Liver (tissue), 9 donors: ENCODE data around the gene CRACDL. TPM values are rescaled to one million over a fixed set of nuclear protein-coding genes. Genes with fewer than 3 reads are reported as not detected.

Source experiments
- DNase-seq: peaks from one replicate; pipeline ENCODE4 v3.0.0-alpha.2; 2017; ENCODE audit warnings: low spot score
- H3K27ac ChIP-seq, 2 donors: one replicate each; pipeline ENCODE4 v1.7.0; 2013; ENCODE audit warnings: inconsistent platforms in 2 of 2, low read length in 2 of 2, control low read depth in 1 of 2, low read depth in 1 of 2, mild to moderate bottlenecking in 1 of 2
- H3K27me3 ChIP-seq, 4 donors: one replicate each; pipeline versions ENCODE4 v1.6.1 to v1.7.0; 2013; ENCODE audit warnings: low read length in 3 of 4, inconsistent platforms in 1 of 4, mild to moderate bottlenecking in 1 of 4, moderate library complexity in 1 of 4; ENCODE audit not compliant: control insufficient read depth in 4 of 4, insufficient read depth in 4 of 4
- H3K36me3 ChIP-seq, 4 donors: one replicate each; pipeline versions ENCODE4 v1.6.1 to v1.7.0; 2013; ENCODE audit warnings: low read length in 3 of 4, mild to moderate bottlenecking in 3 of 4, low read depth in 1 of 4, moderate library complexity in 1 of 4; ENCODE audit not compliant: control insufficient read depth in 4 of 4, insufficient read depth in 3 of 4
- H3K4me1 ChIP-seq, 4 donors: one replicate each; pipeline versions ENCODE4 v1.6.1 to v1.7.0; 2013; ENCODE audit warnings: low read length in 3 of 4, mild to moderate bottlenecking in 3 of 4, moderate library complexity in 1 of 4; ENCODE audit not compliant: control insufficient read depth in 4 of 4, insufficient read depth in 4 of 4
- H3K4me3 ChIP-seq, 3 donors: one replicate each; pipeline versions ENCODE4 v1.6.1 to v1.7.0; 2013; ENCODE audit warnings: low read length in 3 of 3, control low read depth in 1 of 3, low read depth in 1 of 3, mild to moderate bottlenecking in 1 of 3
- H3K9ac ChIP-seq, 2 donors: one replicate each; pipeline ENCODE4 v1.7.0; 2013; ENCODE audit warnings: low read length in 2 of 2, mild to moderate bottlenecking in 2 of 2, moderate library complexity in 2 of 2, control low read depth in 1 of 2, low read depth in 1 of 2
- H3K9me3 ChIP-seq, 4 donors: one replicate each; pipeline versions ENCODE4 v1.6.1 to v1.7.0; 2013; ENCODE audit warnings: low read length in 3 of 4; ENCODE audit not compliant: control insufficient read depth in 4 of 4
- EGR1 ChIP-seq, 2 donors: IDR thresholded peaks; 2 replicates each; pipeline ENCODE4 v1.6.1; 2016 to 2018; ENCODE audit warnings: antibody characterized with exemption in 2 of 2, low read depth in 2 of 2
- FOXA1 ChIP-seq: IDR thresholded peaks from 2 replicates; pipeline ENCODE4 v1.6.1; 2016; ENCODE audit warnings: antibody characterized with exemption
- HNF4A ChIP-seq, 2 donors: conservative IDR thresholded peaks; 2 replicates each; pipeline ENCODE4 v1.6.1; 2016; ENCODE audit warnings: antibody characterized with exemption in 2 of 2, mild to moderate bottlenecking in 2 of 2
- HNF4G ChIP-seq: IDR thresholded peaks from 2 replicates; pipeline ENCODE4 v1.6.1; 2016; ENCODE audit warnings: antibody characterized with exemption
- JUND ChIP-seq, 2 donors: IDR thresholded peaks; 2 replicates each; pipeline ENCODE4 v1.6.1; 2016; ENCODE audit warnings: antibody characterized with exemption in 2 of 2
- MAX ChIP-seq: IDR thresholded peaks from 2 replicates; pipeline ENCODE4 v1.6.1; 2016; ENCODE audit warnings: antibody characterized with exemption
- NR2F2 ChIP-seq: IDR thresholded peaks from 2 replicates; pipeline ENCODE4 v1.6.1; 2016; ENCODE audit warnings: antibody characterized with exemption
- RAD21 ChIP-seq, 2 donors: IDR thresholded peaks; 2 replicates each; pipeline ENCODE4 v1.6.1; 2016; ENCODE audit warnings: antibody characterized with exemption in 2 of 2, mild to moderate bottlenecking in 2 of 2
- RXRA ChIP-seq, 2 donors: IDR thresholded peaks; 2 replicates each; pipeline ENCODE4 v1.6.1; 2017 to 2018; ENCODE audit warnings: antibody characterized with exemption in 2 of 2, mild to moderate bottlenecking in 1 of 2
- SP1 ChIP-seq: IDR thresholded peaks from 2 replicates; pipeline ENCODE4 v1.6.1; 2018; ENCODE audit warnings: antibody characterized with exemption, mild to moderate bottlenecking
- TAF1 ChIP-seq: conservative IDR thresholded peaks from 2 replicates; pipeline ENCODE4 v1.6.1; 2016; ENCODE audit warnings: antibody characterized with exemption, mild to moderate bottlenecking
- YY1 ChIP-seq: IDR thresholded peaks from 2 replicates; pipeline ENCODE4 v1.6.1; 2016; ENCODE audit warnings: antibody characterized with exemption, mild to moderate bottlenecking
- ZBTB33 ChIP-seq: IDR thresholded peaks from 2 replicates; pipeline ENCODE4 v1.6.1; 2016; ENCODE audit warnings: antibody characterized with exemption
- WGBS: extraction: QIAGEN DNeasy Blood & Tissue Kit; methylation state at CpG from one replicate; pipeline ENCODE4 v1.1.7; 2013; 5-methylcytosine and 5-hydroxymethylcytosine counted together
- polyA plus RNA-seq, 2 donors: library from polyadenylated mRNA; stranded (reverse) in 1 of 2; unstranded in 1 of 2; fragments of 200-250 nt in 1 of 2; fragments of >200 nt in 1 of 2; fragmentation: Nextera tagmentation in 1 of 2; extraction: Ambion mirVana in 1 of 2; gene quantifications; one replicate each; pipeline versions ENCODE4 v1.2.1 to v1.2.3, GENCODE V29; 2013 to 2015
- total RNA-seq, 2 donors: library from RNA; depleted of rRNA; stranded (reverse); fragments of >200 nt; gene quantifications; one replicate each; pipeline ENCODE4 v1.2.3, GENCODE V29; 2014
- TF ChIP-seq, protein P1 (sequence below): fragments of 150-350 bp; IDR thresholded peaks from 2 replicates; pipeline ENCODE4 v1.5.1; 2017; ENCODE audit warnings: improper control_type of control experiment, low read depth, low read length; ENCODE audit not compliant: missing input control
- TF ChIP-seq, protein P2 (sequence below): IDR thresholded peaks from 2 replicates; pipeline ENCODE4 v1.6.1; 2016; ENCODE audit warnings: antibody characterized with exemption, mild to moderate bottlenecking
- donor health status: healthy.
- donor health status: healthy.
- donor health status: healthy.
- donor health status: healthy.
- donor health status: healthy.

Gene CRACDL
- total and polyA plus RNA-seq, 4 donors = 0.13 to 0.46 (median 0.29) TPM

- no peak for TF ChIP-seq SP1
- DNase-seq = no peak
- Histone ChIP-seq H3K9me3 (peaks cover 0 to 9% (median 2%) of the 10 kb centered on the region in 4 donors), H3K4me3 (no peak overlapping the region), H3K27me3 (no peaks in the 10 kb centered on the region), H3K4me1 (no peaks in the 10 kb centered on the region), H3K9ac (no peak overlapping the region), H3K27ac (no peak overlapping the region), H3K36me3 (no peaks in the 10 kb centered on the region)
- 87% methylated on average over 4 of the region's 4 CpGs for WGBS
Measured at GRCh38 chr2:98778151-98778550, 157.9 kb downstream of the CRACDL start.

DNA sequence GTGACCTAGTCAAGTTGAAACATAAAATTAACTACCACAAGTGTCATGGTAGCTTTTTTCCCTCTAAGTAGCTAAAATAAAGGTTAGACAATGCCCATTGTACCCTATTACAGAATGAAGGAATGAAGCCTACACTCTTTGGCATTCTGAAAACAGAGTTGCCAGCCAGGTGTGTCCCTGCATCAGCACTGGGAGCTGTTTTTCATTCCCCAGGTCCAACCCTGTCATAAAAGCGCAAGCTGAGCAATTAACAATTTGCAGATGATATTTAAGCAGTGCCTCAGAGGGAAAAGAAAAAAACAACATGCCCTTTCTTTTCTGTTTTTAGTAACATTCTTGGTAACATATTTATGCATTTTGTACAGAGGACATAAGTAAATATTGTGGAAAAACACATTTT is 158.3 kb downstream of the CRACDL start:
- Histone ChIP-seq H3K27me3 (no peaks in the 10 kb centered on the region), H3K9me3 (peaks cover 0 to 9% (median 2%) of the 10 kb centered on the region in 4 donors), H3K9ac (no peak overlapping the region), H3K4me1 (no peaks in the 10 kb centered on the region), H3K36me3 (no peaks in the 10 kb centered on the region), H3K27ac (no peak overlapping the region), H3K4me3 (no peak overlapping the region)
- TF ChIP-seq RXRA (IDR thresholded peaks at IDR 0.05) (no peak), JUND (IDR thresholded peaks at IDR 0.05) (no peak), RAD21 (IDR thresholded peaks at IDR 0.05) (no peak), TAF1 (no peak), YY1 (no peak), MAX (no peak), HNF4A (conservative IDR thresholded peaks at IDR 0.05) (no peak), SP1 (no peak), HNF4G (no peak), FOXA1 (no peak), EGR1 (IDR thresholded peaks at IDR 0.05; ENCODE audit: low read depth in 2 of 2) (no peak), NR2F2 (no peak), ZBTB33 (no peak)
- TF ChIP-seq, protein P1, sequence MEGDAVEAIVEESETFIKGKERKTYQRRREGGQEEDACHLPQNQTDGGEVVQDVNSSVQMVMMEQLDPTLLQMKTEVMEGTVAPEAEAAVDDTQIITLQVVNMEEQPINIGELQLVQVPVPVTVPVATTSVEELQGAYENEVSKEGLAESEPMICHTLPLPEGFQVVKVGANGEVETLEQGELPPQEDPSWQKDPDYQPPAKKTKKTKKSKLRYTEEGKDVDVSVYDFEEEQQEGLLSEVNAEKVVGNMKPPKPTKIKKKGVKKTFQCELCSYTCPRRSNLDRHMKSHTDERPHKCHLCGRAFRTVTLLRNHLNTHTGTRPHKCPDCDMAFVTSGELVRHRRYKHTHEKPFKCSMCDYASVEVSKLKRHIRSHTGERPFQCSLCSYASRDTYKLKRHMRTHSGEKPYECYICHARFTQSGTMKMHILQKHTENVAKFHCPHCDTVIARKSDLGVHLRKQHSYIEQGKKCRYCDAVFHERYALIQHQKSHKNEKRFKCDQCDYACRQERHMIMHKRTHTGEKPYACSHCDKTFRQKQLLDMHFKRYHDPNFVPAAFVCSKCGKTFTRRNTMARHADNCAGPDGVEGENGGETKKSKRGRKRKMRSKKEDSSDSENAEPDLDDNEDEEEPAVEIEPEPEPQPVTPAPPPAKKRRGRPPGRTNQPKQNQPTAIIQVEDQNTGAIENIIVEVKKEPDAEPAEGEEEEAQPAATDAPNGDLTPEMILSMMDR = no peak
- TF ChIP-seq, protein P2, sequence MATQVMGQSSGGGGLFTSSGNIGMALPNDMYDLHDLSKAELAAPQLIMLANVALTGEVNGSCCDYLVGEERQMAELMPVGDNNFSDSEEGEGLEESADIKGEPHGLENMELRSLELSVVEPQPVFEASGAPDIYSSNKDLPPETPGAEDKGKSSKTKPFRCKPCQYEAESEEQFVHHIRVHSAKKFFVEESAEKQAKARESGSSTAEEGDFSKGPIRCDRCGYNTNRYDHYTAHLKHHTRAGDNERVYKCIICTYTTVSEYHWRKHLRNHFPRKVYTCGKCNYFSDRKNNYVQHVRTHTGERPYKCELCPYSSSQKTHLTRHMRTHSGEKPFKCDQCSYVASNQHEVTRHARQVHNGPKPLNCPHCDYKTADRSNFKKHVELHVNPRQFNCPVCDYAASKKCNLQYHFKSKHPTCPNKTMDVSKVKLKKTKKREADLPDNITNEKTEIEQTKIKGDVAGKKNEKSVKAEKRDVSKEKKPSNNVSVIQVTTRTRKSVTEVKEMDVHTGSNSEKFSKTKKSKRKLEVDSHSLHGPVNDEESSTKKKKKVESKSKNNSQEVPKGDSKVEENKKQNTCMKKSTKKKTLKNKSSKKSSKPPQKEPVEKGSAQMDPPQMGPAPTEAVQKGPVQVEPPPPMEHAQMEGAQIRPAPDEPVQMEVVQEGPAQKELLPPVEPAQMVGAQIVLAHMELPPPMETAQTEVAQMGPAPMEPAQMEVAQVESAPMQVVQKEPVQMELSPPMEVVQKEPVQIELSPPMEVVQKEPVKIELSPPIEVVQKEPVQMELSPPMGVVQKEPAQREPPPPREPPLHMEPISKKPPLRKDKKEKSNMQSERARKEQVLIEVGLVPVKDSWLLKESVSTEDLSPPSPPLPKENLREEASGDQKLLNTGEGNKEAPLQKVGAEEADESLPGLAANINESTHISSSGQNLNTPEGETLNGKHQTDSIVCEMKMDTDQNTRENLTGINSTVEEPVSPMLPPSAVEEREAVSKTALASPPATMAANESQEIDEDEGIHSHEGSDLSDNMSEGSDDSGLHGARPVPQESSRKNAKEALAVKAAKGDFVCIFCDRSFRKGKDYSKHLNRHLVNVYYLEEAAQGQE = no peak
- no peak for DNase-seq
- 90% methylated on average over 1 of the region's 1 CpG for WGBS
